ENCODE results near the gene STXBP6. TPM values are rescaled to one million over a fixed set of nuclear protein-coding genes. Genes with fewer than 3 reads are reported as not detected.

STXBP6 gene
- total and polyA plus RNA-seq, 2 of the 13 experiments (the other 11 are each of a cell fraction or from before 2014, with no cell fraction given): 35.3 to 42.8 TPM

- TF ChIP-seq CEBPZ (IDR thresholded peaks at IDR 0.05; ENCODE audit: low read length) (no peak), PTBP1 (IDR thresholded peaks at IDR 0.05; ENCODE audit: low read depth, low read length, poor library complexity, severe bottlenecking) (no peak), ZNF792 (CRISPR knock-in tag; IDR thresholded peaks at IDR 0.05) (peak; percentile 81; the same call in 1 of the 2 replicates), TOE1 (CRISPR knock-in tag; IDR thresholded peaks at IDR 0.05) (no peak), SIX4 (CRISPR knock-in tag; IDR thresholded peaks at IDR 0.05) (peak; percentile 76), SNAI1 (CRISPR knock-in tag; IDR thresholded peaks at IDR 0.05; ENCODE audit: borderline replicate concordance) (0 out of 2 replicates have a peak, but pooled peaks have one; percentile 24), ZNF773 (CRISPR knock-in tag; IDR thresholded peaks at IDR 0.05; ENCODE audit: borderline replicate concordance) (no peak), ZNF577 (CRISPR knock-in tag; IDR thresholded peaks at IDR 0.05; ENCODE audit: borderline replicate concordance, low read depth) (peak; percentile 91; the same call in 1 of the 2 replicates), MED13 (CRISPR knock-in tag; IDR thresholded peaks at IDR 0.05) (peak; percentile 95), KLF15 (CRISPR knock-in tag; IDR thresholded peaks at IDR 0.05; ENCODE audit: borderline replicate concordance) (no peak; the same call in 1 of the 2 replicates), ZNF800 (CRISPR knock-in tag; IDR thresholded peaks at IDR 0.05) (peak; percentile 91), TAF15 (IDR thresholded peaks at IDR 0.05; ENCODE audit: low read depth, low read length, poor library complexity, severe bottlenecking) (no peak), MTA1 (CRISPR knock-in tag; IDR thresholded peaks at IDR 0.05; ENCODE audit: borderline replicate concordance) (no peak; the same call in none of the 2 replicates), ZIK1 (CRISPR knock-in tag; IDR thresholded peaks at IDR 0.05; ENCODE audit: borderline replicate concordance, low read depth) (no peak), ZNF234 (CRISPR knock-in tag; conservative IDR thresholded peaks at IDR 0.05) (no peak), ZBTB7B (CRISPR knock-in tag; IDR thresholded peaks at IDR 0.05) (peak; percentile 99), DRAP1 (CRISPR knock-in tag; IDR thresholded peaks at IDR 0.05) (peak; percentile 80; the same call in 1 of the 2 replicates), MEIS2 (CRISPR knock-in tag; IDR thresholded peaks at IDR 0.05) (0 out of 2 replicates have a peak, but pooled peaks have one; percentile 43), DNMT3B (CRISPR knock-in tag; conservative IDR thresholded peaks at IDR 0.05) (no peak), ZNF256 (CRISPR knock-in tag; conservative IDR thresholded peaks at IDR 0.05) (peak; percentile 72; the same call in 1 of the 2 replicates), DNMT1 (CRISPR knock-in tag; IDR thresholded peaks at IDR 0.05) (peak; percentile 57; the same call in 1 of the 2 replicates), ZFY (CRISPR knock-in tag; IDR thresholded peaks at IDR 0.05) (peak; percentile 65), MYNN (CRISPR knock-in tag; IDR thresholded peaks at IDR 0.05; ENCODE audit: low read depth) (no peak; the same call in 1 of the 2 replicates), ETV5 (CRISPR knock-in tag; IDR thresholded peaks at IDR 0.05; ENCODE audit: borderline replicate concordance) (peak; percentile 42; the same call in 1 of the 2 replicates)
Observed at GRCh38 chr14:24817212-24818057, 232.5 kb downstream of the STXBP6 start (continued).

Measured in HepG2 (cell line).